ENCODE measurements around the gene KIF7. TPM values are rescaled to one million over a fixed set of nuclear protein-coding genes. Genes with fewer than 3 reads are reported as not detected.

Gene KIF7
- total and polyA plus RNA-seq, 10 of the 15 experiments (the other 5 are each of a cell fraction or from before 2014, with no cell fraction given) = 0.01 to 0.36 (median 0.10) TPM; not detected in 2

GRCh38 chr15:89669941-89670340, 14.7 kb upstream of the KIF7 start (continued):
- TF ChIP-seq ZBTB40 (IDR thresholded peaks at IDR 0.05; ENCODE audit: borderline replicate concordance) (no peak), RBBP5 (conservative IDR thresholded peaks at IDR 0.05) (no peak), RCOR1 (conservative IDR thresholded peaks at IDR 0.05; ENCODE audit: low read depth, low read length) (no peak)

- no peak for FAIRE-seq
- H2AFZ ChIP-seq (ENCODE audit: control insufficient read depth, low read depth, low read length) = no peak overlapping the region
- H3K27ac ChIP-seq (ENCODE audit: control insufficient read depth, insufficient read depth) = no peak overlapping the region
- ChIA-PET CTCF (no interaction called here), RAD21 (ENCODE audit: unreplicated experiment) (no interaction called here), POLR2A (no interaction called here), SMC1A (ENCODE audit: uncharacterized antibody, unreplicated experiment) (interaction anchor here (0.7 kb wide), 1 partner anchor 448 kb away, joined by 3 read pairs; no protein-coding TSS in a partner anchor)
- H3K4me1 ChIP-seq (ENCODE audit: control insufficient read depth, insufficient read depth, low read length) = no peaks in the 10 kb centered on the region
- no peak for ATAC-seq
- H4K20me1 ChIP-seq (ENCODE audit: control insufficient read depth, insufficient read depth) = no peaks in the 10 kb centered on the region
- peaks cover 0 to 2% of the 10 kb centered on the region in 2 experiments; a peak in 1 of 4 replicates for H3K27me3 ChIP-seq (replicated peaks in 1 of 2; ENCODE audit: control insufficient read depth in 2 of 2, insufficient read depth in 2 of 2, low read length in 1 of 2)
- H3K4me2 ChIP-seq (ENCODE audit: control insufficient read depth, insufficient read depth) = no peak overlapping the region
- BruUV-seq (replicated peaks) = no TSS peak
- no peaks in the 10 kb centered on the region for H3K9me3 ChIP-seq (replicated peaks; ENCODE audit: control insufficient read depth, insufficient read depth, low read length)
- intact Hi-C loops (cut with micrococcal nuclease; ENCODE audit: unreplicated experiment) (no loop called here), in situ Hi-C loops (cut with MboI) (no loop called here)
- H3K9ac ChIP-seq (ENCODE audit: control insufficient read depth, insufficient read depth, low read length) = no peak overlapping the region
- no peaks in the 10 kb centered on the region for H3K36me3 ChIP-seq (ENCODE audit: control insufficient read depth in 2 of 2, insufficient read depth in 2 of 2, low read length in 1 of 2)
- no peaks in the 10 kb centered on the region for H3K79me2 ChIP-seq (ENCODE audit: control insufficient read depth, insufficient read depth, low read length)
- 28% methylated on average over 9 of the region's 9 CpGs for WGBS (ENCODE audit: insufficient coverage, insufficient replicate concordance, low lambda C conversion rate, missing lambda C conversion rate)
- no peak for DNase-seq (ENCODE audit: low read depth, low spot score)
- no peak overlapping the region for H3K4me3 ChIP-seq
- no peak for TF ChIP-seq ETV6 (conservative IDR thresholded peaks at IDR 0.05 in 1 of 2, IDR thresholded peaks at IDR 0.05 in 1 of 2; ENCODE audit: borderline replicate concordance in 1 of 2, low read depth in 1 of 2)
- TF ChIP-seq E4F1 (IDR thresholded peaks at IDR 0.05; ENCODE audit: borderline replicate concordance, partially characterized antibody) = no peak
- no peak for TF ChIP-seq TARDBP (IDR thresholded peaks at IDR 0.05; ENCODE audit: borderline replicate concordance)
- TF ChIP-seq BCLAF1 (IDR thresholded peaks at IDR 0.05) = no peak
- no peak for TF ChIP-seq ZNF24 (IDR thresholded peaks at IDR 0.05)
- TF ChIP-seq ZNF274 (IDR thresholded peaks at IDR 0.05; ENCODE audit: insufficient read depth, insufficient read length) = no peak
- no peak for TF ChIP-seq ZSCAN29 (IDR thresholded peaks at IDR 0.05)
- no peak for TF ChIP-seq NRF1 (conservative IDR thresholded peaks at IDR 0.05; ENCODE audit: low read depth, low read length)
Measured at GRCh38 chr15:89669309-89669865, 14.1 kb upstream of the KIF7 start.

Data from GM12878 (cell line).